Measurements from ENCODE around the gene GPR17. TPM values are rescaled to one million over a fixed set of nuclear protein-coding genes. Genes with fewer than 3 reads are reported as not detected.

GPR17 gene
- polyA plus RNA-seq, 1 donor (not counting 4 experiments of a cell fraction or from before 2014, with no cell fraction given), result not detected

DNA sequence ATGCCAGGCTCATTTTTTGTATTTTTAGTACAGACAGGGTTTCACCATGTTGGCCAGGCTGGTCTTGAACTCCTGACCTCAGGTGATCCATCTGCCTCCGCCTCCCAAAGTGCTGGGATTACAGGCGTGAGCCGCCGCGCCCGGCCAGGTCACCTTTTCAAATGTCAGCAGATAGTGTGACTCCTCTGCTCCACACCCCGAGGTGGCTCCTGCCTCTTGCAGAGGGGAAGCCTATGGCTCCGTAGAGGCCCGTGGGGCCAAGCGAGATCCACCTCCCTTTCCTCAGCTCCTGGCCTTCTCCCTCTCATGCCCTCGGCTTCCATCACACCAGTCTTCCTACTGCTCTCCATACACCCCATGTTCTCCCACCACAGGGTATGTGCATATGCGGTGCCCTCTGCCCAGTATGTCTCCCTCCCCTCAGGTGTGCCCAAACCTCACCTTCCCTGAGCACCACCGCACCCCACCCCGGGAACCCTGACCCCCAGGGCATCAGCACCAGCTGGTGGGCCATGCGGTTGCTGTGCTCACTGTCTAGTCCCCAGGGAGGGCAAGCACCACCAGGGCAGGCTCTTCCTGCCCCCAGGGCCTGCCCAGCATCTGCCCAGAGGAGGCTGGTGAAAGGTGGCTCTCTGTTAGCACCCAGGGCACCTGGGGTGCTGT lies 10.7 kb downstream of the GPR17 start:
- Histone ChIP-seq H3K4me1 (ENCODE audit: control insufficient read depth, extremely low read depth, insufficient read depth, low read length) (peaks cover 2% of the 10 kb centered on the region), H3K27me3 (ENCODE audit: control insufficient read depth, extremely low read depth, insufficient read depth, low read length) (no peaks in the 10 kb centered on the region), H3K9me3 (ENCODE audit: control insufficient read depth, low read depth, low read length) (no peaks in the 10 kb centered on the region), H3K4me3 (ENCODE audit: control insufficient read depth in 2 of 3, extremely low read depth in 1 of 3, insufficient read depth in 2 of 3, low read depth in 1 of 3, low read length in 3 of 3) (no peak overlapping the region), H3K79me2 (ENCODE audit: control insufficient read depth, insufficient read depth, low read length) (no peaks in the 10 kb centered on the region), H3K36me3 (ENCODE audit: control insufficient read depth in 2 of 2, extremely low read depth in 1 of 2, insufficient read depth in 2 of 2, low read length in 2 of 2) (no peaks in the 10 kb centered on the region), H3K9ac (ENCODE audit: control insufficient read depth, extremely low read depth, insufficient read depth, low read length) (no peak overlapping the region), H2AFZ (ENCODE audit: control insufficient read depth, low read length) (no peak overlapping the region), H3K9me1 (ENCODE audit: control insufficient read depth, extremely low read depth, insufficient read depth, low read length) (no peaks in the 10 kb centered on the region), H4K20me1 (ENCODE audit: control insufficient read depth, extremely low read depth, insufficient read depth, low read length) (no peaks in the 10 kb centered on the region), H3K27ac (ENCODE audit: control insufficient read depth, insufficient read depth, low read length) (no peak overlapping the region), H3K4me2 (ENCODE audit: control insufficient read depth, extremely low read depth, insufficient read depth, low read depth, low read length) (no peak overlapping the region)
- FAIRE-seq (no peak), DNase-seq (ENCODE audit: low read depth, low spot score) (no peak)
- no peak for TF ChIP-seq EZH2 (IDR thresholded peaks at IDR 0.05; ENCODE audit: low read length)
- dilution Hi-C loops (cut with MboI; ENCODE audit: extremely low pct_ligation_motif_present, low sequenced_read_pairs), result no loop called here

DNA sequence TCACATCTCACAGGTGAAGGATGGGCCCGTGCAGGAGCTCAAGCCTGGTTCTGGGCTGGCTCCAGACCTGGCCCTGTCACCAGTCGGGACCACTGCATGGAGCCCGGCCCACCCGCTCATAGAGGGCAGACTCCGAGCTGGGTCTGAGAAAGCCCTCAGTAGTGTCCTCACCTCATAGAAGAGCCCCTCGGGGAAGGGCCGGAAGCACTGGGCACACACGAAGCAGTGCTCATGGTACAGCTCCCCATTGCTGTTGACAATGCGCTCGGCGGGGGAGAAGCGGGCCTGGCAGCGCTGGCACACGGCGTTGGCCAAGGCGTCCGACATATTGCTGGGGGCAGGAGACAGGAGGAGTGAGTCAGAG lies 11.3 kb downstream of the GPR17 start:
- no peak for TF ChIP-seq EZH2 (IDR thresholded peaks at IDR 0.05; ENCODE audit: low read length)
- TF ChIP-seq, protein P1, sequence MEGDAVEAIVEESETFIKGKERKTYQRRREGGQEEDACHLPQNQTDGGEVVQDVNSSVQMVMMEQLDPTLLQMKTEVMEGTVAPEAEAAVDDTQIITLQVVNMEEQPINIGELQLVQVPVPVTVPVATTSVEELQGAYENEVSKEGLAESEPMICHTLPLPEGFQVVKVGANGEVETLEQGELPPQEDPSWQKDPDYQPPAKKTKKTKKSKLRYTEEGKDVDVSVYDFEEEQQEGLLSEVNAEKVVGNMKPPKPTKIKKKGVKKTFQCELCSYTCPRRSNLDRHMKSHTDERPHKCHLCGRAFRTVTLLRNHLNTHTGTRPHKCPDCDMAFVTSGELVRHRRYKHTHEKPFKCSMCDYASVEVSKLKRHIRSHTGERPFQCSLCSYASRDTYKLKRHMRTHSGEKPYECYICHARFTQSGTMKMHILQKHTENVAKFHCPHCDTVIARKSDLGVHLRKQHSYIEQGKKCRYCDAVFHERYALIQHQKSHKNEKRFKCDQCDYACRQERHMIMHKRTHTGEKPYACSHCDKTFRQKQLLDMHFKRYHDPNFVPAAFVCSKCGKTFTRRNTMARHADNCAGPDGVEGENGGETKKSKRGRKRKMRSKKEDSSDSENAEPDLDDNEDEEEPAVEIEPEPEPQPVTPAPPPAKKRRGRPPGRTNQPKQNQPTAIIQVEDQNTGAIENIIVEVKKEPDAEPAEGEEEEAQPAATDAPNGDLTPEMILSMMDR (optimal IDR thresholded peaks at IDR 0.05 in 1 of 3, IDR thresholded peaks at IDR 0.05 in 1 of 3, conservative IDR thresholded peaks at IDR 0.05 in 1 of 3; ENCODE audit: extremely low read depth in 1 of 3, insufficient read depth in 2 of 3, low read length in 3 of 3), result no peak
- H3K27ac ChIP-seq (ENCODE audit: control insufficient read depth, insufficient read depth, low read length), result no peak overlapping the region
- no peak overlapping the region for H3K4me3 ChIP-seq (ENCODE audit: control insufficient read depth in 2 of 3, extremely low read depth in 1 of 3, insufficient read depth in 2 of 3, low read depth in 1 of 3, low read length in 3 of 3)
- FAIRE-seq (no peak), DNase-seq (ENCODE audit: low read depth, low spot score) (no peak)
- H4K20me1 ChIP-seq (ENCODE audit: control insufficient read depth, extremely low read depth, insufficient read depth, low read length), result no peaks in the 10 kb centered on the region
- H3K36me3 ChIP-seq (ENCODE audit: control insufficient read depth in 2 of 2, extremely low read depth in 1 of 2, insufficient read depth in 2 of 2, low read length in 2 of 2), result no peaks in the 10 kb centered on the region
- H3K79me2 ChIP-seq (ENCODE audit: control insufficient read depth, insufficient read depth, low read length), result no peaks in the 10 kb centered on the region
- dilution Hi-C loops (cut with MboI; ENCODE audit: extremely low pct_ligation_motif_present, low sequenced_read_pairs), result no loop called here
- no peaks in the 10 kb centered on the region for H3K9me3 ChIP-seq (ENCODE audit: control insufficient read depth, low read depth, low read length)
- H3K9ac ChIP-seq (ENCODE audit: control insufficient read depth, extremely low read depth, insufficient read depth, low read length), result no peak overlapping the region
- H3K4me1 ChIP-seq (ENCODE audit: control insufficient read depth, extremely low read depth, insufficient read depth, low read length), result peaks cover 2% of the 10 kb centered on the region
- no peak overlapping the region for H3K4me2 ChIP-seq (ENCODE audit: control insufficient read depth, extremely low read depth, insufficient read depth, low read depth, low read length)
- H3K27me3 ChIP-seq (ENCODE audit: control insufficient read depth, extremely low read depth, insufficient read depth, low read length), result no peaks in the 10 kb centered on the region
- H2AFZ ChIP-seq (ENCODE audit: control insufficient read depth, low read length), result no peak overlapping the region
- no peaks in the 10 kb centered on the region for H3K9me1 ChIP-seq (ENCODE audit: control insufficient read depth, extremely low read depth, insufficient read depth, low read length)

- H2AFZ ChIP-seq (ENCODE audit: control insufficient read depth, low read length), result no peak overlapping the region
- H3K9ac ChIP-seq (ENCODE audit: control insufficient read depth, extremely low read depth, insufficient read depth, low read length), result no peak overlapping the region
- no peaks in the 10 kb centered on the region for H3K79me2 ChIP-seq (ENCODE audit: control insufficient read depth, insufficient read depth, low read length)
- peaks cover 3% of the 10 kb centered on the region for H3K27me3 ChIP-seq (ENCODE audit: control insufficient read depth, extremely low read depth, insufficient read depth, low read length)
- no peaks in the 10 kb centered on the region for H3K36me3 ChIP-seq (ENCODE audit: control insufficient read depth in 2 of 2, extremely low read depth in 1 of 2, insufficient read depth in 2 of 2, low read length in 2 of 2)
- H4K20me1 ChIP-seq (ENCODE audit: control insufficient read depth, extremely low read depth, insufficient read depth, low read length), result no peaks in the 10 kb centered on the region
- H3K9me1 ChIP-seq (ENCODE audit: control insufficient read depth, extremely low read depth, insufficient read depth, low read length), result no peaks in the 10 kb centered on the region
- dilution Hi-C loops (cut with MboI; ENCODE audit: extremely low pct_ligation_motif_present, low sequenced_read_pairs), result no loop called here
- FAIRE-seq (no peak), DNase-seq (ENCODE audit: low read depth, low spot score) (no peak)
- no peak overlapping the region for H3K4me2 ChIP-seq (ENCODE audit: control insufficient read depth, extremely low read depth, insufficient read depth, low read depth, low read length)
- TF ChIP-seq EZH2 (IDR thresholded peaks at IDR 0.05; ENCODE audit: low read length), result no peak
- TF ChIP-seq, protein P1 (optimal IDR thresholded peaks at IDR 0.05 in 1 of 3, IDR thresholded peaks at IDR 0.05 in 1 of 3, conservative IDR thresholded peaks at IDR 0.05 in 1 of 3; ENCODE audit: extremely low read depth in 1 of 3, insufficient read depth in 2 of 3, low read length in 3 of 3), result no peak
- H3K4me3 ChIP-seq (ENCODE audit: control insufficient read depth in 2 of 3, extremely low read depth in 1 of 3, insufficient read depth in 2 of 3, low read depth in 1 of 3, low read length in 3 of 3), result no peak overlapping the region
- peaks cover 5% of the 10 kb centered on the region for H3K4me1 ChIP-seq (ENCODE audit: control insufficient read depth, extremely low read depth, insufficient read depth, low read length)
- H3K27ac ChIP-seq (ENCODE audit: control insufficient read depth, insufficient read depth, low read length), result no peak overlapping the region
- no peaks in the 10 kb centered on the region for H3K9me3 ChIP-seq (ENCODE audit: control insufficient read depth, low read depth, low read length)
These were observed 12.2 kb downstream of the GPR17 start for GRCh38 chr2:127658146-127658545.

Measured in keratinocyte (primary cell).